SH-SY5Y (cell line): ENCODE data around the gene TGFB2.

Experiments
- GATA2 ChIP-seq: IDR thresholded peaks from 2 replicates; pipeline ENCODE4 v1.6.1; 2011; ENCODE audit warnings: mild to moderate bottlenecking, low read depth, low read length
- GATA3 ChIP-seq: IDR thresholded peaks from 2 replicates; pipeline ENCODE4 v1.6.1; 2011; ENCODE audit warnings: low read depth, mild to moderate bottlenecking, low read length, moderate library complexity

The TGFB2 gene

GRCh38 chr1:218347723-218348627 lies 2.8 kb downstream of the TGFB2 start:
- TF ChIP-seq GATA3, result no peak
- no peak for TF ChIP-seq GATA2

- no peak for TF ChIP-seq GATA2
- TF ChIP-seq GATA3, result no peak
Measured at GRCh38 chr1:218348628-218349071, 3.5 kb downstream of the TGFB2 start.

DNA sequence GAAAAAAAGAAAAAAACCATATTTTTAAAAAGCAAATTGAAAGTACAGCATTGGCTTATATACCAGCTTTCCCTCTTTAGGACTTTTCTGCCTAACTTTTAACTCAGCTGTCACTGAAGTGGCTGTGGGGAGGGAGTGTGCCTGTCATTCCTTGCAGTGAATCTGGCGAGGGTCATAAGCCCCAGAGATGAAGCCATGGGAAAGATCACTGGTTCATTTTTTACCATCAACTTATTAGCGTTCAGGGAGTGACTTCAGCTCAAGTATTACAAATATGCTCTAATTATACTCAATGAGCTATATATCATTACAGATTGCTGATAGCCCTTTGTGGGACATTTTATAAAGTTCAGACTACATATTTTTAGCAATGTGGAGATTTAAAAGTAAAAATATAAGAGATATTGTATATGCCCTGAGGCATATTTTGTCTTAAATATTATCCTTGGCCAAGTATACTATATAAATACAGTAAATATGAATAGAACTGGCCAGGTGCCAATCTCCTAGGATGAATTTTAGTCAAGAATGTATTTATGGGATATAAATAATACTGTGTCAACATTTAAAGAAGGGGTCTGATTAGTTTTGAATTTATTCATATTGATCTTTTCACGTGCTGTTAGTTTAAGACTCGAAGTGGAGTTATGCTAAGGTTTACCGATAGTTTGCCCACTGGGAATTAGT lies 4.4 kb downstream of the TGFB2 start:
- TF ChIP-seq GATA3, result no peak
- no peak for TF ChIP-seq GATA2

- TF ChIP-seq GATA3 (no peak), GATA2 (no peak)
Measured at GRCh38 chr1:218350035-218350525, 4.9 kb downstream of the TGFB2 start.

GRCh38 chr1:218350801-218351266 lies 5.7 kb downstream of the TGFB2 start:
- TF ChIP-seq GATA2 (no peak), GATA3 (no peak)

GRCh38 chr1:218351391-218352074 lies 6.4 kb downstream of the TGFB2 start:
- no peak for TF ChIP-seq GATA2
- TF ChIP-seq GATA3, result no peak

DNA sequence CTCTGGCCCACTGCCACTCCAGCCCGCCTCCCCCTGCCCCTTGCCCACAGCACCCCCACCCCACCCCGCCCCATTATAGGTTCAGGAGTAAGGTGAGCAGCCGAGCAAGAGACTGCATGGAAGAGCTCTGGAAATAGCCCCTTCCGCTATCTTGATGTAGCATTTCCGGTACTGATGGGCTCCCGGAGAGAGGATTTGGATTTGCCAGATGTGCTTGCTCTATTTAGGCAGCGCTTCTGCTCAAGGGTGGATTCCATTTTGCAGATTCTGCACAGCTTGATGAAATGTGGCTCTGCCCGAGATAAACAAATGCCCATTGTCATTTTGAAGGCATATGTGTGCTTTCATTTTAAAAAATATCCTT lies 6.9 kb downstream of the TGFB2 start:
- TF ChIP-seq GATA2 (peak; percentile 83), GATA3 (no peak)

DNA sequence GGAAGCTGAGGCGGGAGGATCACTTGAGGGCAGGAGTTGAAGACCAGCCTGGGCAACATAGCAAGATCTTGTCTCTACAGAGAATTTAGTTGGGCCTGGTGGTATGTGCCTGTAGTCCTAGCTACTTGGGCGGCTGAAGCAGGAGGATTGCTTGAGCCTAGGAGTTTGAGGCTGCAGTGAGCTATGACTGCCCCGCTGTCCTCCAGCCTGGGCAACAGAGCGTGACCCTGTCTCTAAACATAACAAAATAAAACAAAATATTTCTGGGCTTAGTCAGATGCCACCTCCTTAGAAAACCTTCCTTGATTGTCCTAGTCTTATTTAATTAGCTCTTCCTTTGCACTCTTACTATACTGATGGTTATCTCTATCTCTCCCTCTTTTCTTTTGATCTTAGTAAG lies 8.5 kb downstream of the TGFB2 start:
- TF ChIP-seq GATA2, result no peak
- no peak for TF ChIP-seq GATA3

GRCh38 chr1:218355278-218355677 lies 10.1 kb downstream of the TGFB2 start:
- no peak for TF ChIP-seq GATA3
- no peak for TF ChIP-seq GATA2

DNA sequence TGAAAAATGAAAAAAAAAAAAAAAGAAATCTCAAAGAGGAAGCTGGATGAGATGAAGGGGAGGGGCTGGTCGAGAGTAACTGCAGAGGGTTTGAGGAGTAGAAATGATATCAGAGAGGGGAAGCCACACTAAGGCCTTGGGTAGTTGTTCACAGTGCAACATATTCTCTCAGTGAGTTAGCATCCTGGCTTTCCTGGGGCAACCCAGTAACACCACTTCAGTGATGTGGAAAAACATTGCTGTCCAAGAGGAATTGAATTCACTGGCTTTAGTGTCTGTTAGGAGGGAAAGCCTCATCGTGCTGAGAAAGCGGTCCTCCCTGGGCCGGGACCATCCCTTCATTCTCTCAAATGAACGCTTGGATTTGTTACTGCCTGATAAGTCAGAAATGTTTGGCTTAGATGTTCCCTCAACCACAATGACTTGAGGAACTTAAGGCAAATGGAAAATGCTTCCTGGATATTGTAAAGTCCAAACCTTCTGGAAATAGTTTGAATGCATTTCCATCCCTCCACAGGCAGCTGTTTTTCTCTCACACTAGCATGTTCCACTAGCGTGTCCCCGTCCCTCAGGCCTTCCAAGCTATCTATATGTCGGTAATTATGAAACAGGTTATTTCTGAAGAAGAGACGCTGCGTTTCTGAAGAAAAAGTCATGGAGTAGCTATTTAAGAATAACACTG lies 12.2 kb downstream of the TGFB2 start:
- TF ChIP-seq GATA3 (no peak), GATA2 (no peak)

DNA sequence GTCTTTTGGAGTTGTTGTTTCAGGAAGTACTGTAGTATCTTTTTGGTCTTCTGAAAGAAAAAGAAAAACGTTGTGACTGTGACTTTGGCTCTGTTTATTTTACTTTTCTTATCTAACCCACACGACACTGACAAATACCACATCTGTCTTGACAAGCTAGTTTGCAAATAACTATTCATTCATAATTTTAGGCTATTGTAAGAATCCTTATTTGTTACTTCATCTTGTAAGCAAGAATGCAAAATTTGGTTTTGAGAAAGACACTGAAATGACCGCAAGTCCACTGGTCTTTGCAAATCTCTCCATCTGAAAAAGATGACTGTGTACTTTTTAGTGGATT lies 12.7 kb downstream of the TGFB2 start:
- TF ChIP-seq GATA3, result no peak
- no peak for TF ChIP-seq GATA2

DNA sequence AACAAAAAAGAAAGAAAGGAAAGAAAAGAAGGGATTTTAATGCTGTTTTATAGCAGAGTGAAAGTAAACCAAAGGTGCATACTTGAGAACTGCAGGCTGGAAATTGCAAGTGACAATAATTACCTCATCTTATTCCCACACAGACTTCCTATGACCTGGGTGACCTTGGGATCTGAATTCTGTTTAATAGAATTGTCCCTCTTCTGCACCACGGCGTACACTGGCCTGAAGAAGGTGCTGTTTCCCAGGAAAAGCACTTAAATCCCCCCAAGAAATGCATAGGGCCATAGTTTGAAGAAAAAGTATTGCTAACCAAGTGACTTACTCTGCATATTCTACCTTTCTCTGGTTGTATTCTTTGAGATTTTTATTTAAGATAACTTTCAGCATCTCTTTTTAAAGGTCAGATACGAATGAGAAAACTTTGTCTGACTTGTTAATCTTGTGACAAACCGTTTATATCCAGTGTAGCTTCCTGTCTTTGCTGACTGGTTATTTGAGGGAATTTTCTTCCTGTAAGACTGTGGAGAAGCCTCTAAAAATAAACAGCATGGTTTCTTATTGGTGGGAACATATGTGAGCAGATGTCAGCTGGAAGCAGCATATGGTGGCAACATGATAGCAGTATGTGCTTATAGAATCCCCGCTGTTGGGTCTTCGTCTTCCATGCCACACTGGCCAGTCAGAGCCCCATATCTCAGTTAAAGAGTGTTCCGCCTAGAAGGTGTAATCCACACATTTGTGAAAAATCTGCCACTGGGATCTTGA lies 16.3 kb downstream of the TGFB2 start:
- no peak for TF ChIP-seq GATA3
- no peak for TF ChIP-seq GATA2
